SK-MEL-5 (cell line): ENCODE results near the gene TMEM150B. TPM values are rescaled to one million over a fixed set of nuclear protein-coding genes. Genes with fewer than 3 reads are reported as not detected.
"Not testable (repeated sequence)": the region's sequence is repeated elsewhere in the genome, so short reads cannot be mapped to it uniquely, and the experiment has no call there.

Source experiments
- DNase-seq: peaks from one replicate; pipeline ENCODE4 v3.0.0-alpha.2; 2016; ENCODE audit warnings: low read depth, low spot score
- in situ Hi-C: cut with HindIII; loops from 2 replicates; pipeline ENCODE4 v1.10.0; 2016; ENCODE audit warnings: low sequenced_read_pairs, high pct_unique_total_duplicates, low pct_unique_long_range_greater_than_20kb
- total RNA-seq: library from RNA; depleted of rRNA; stranded (reverse); fragments of >200 nt; shearing (Covaris generic); gene quantifications from 2 replicates; pipeline ENCODE4 v1.2.3, GENCODE V29; 2014

Gene TMEM150B
- total RNA-seq, 1 experiment from 2014 or later: not detected

GRCh38 chr19:55345101-55345817, 20.1 kb upstream of the TMEM150B start:
- in situ Hi-C loops: no loop called here
- DNase-seq: no peak

DNA sequence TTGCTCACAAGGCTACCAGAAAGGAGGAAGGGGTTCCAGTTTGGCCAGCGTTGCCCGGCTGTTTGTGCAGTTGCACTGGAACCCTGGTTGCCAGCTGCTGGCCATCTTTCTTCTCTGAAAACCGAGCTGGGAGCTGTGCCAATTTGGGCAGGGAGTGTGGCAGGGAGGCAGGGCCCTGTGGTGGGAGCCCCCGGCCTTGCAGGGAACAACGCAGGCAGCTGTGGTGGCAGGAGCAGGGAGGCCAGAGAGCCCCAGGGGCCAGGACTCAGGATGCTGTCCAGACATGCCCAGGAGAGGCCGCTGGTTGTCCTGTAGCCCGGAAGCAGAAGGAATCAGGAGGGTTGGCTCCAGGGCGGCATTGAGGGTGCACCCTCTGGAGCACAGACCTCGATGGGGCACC, 19.3 kb upstream of the TMEM150B start:
- no peak for DNase-seq
- in situ Hi-C loops: no loop called here

DNA sequence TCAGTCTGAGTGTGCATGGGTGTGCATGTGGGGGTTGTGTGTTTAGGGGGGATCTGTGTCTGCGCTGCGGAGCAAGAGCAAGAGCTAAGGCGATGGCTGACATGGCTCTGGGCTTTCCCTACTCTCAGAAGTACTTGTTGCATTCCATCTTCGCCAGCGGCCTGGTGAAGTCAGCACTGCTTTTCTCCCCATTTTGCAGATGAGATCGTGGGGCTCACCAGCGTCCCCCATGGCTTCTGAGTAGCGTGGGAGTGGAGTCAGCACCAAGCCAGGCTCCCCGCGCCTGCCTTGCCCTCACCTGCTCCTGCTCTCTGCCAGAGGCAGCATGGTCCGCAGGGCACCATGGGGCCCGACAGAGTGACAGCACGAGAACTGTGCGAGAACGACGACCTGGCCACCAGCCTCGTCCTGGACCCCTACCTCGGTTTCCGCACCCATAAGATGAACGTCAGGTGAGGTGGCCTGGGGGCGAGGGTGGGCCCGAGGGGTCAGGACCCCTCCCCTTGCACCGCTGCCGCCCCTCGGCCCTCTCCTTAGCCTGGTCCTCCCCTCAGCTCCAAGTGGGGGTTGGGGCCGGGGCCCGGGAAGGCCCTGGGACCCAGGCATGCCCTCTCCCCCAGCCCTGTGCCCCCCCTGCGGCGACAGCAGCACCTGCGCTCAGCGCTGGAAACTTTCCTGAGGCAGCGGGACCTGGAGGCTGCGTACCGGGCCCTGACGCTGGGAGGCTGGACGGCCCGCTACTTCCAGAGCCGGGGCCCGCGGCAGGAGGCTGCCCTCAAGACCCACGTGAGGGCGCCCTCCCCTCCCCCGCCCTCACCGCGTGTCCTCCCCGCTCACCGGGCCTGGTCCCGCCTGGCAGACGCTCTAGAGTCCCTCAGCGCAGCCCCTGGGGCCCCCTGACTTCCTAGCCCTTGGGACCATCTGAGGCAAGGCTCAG, 16.7 kb upstream of the TMEM150B start:
- in situ Hi-C loops: no loop called here
- no peak for DNase-seq

- in situ Hi-C loops: no loop called here
These were observed 16.0 kb upstream of the TMEM150B start for GRCh38 chr19:55341171-55341588.

DNA sequence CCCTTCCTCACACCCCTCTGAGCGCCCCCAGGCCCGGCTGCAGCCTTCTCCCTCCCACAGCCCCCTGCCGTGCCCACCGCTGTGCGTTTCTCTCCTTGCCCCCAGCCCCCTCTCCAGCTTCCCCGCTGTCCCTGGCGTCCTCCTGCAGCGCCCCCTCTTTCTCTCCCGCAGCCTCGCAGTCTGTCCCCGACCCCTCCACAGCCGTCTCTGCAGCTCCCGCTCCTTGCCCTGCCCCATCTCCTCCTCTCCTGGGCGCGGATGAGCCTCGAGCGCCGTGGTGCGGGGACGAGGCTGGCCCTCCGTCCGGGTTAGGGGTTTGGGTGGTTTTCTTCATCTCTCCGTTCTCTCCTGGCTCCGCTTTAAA, 15.6 kb upstream of the TMEM150B start:
- in situ Hi-C loops: no loop called here
- no peak for DNase-seq

More at GRCh38 chr19:55341171-55341588, 16.0 kb upstream of the TMEM150B start:
- DNase-seq: peak; percentile 56

DNA sequence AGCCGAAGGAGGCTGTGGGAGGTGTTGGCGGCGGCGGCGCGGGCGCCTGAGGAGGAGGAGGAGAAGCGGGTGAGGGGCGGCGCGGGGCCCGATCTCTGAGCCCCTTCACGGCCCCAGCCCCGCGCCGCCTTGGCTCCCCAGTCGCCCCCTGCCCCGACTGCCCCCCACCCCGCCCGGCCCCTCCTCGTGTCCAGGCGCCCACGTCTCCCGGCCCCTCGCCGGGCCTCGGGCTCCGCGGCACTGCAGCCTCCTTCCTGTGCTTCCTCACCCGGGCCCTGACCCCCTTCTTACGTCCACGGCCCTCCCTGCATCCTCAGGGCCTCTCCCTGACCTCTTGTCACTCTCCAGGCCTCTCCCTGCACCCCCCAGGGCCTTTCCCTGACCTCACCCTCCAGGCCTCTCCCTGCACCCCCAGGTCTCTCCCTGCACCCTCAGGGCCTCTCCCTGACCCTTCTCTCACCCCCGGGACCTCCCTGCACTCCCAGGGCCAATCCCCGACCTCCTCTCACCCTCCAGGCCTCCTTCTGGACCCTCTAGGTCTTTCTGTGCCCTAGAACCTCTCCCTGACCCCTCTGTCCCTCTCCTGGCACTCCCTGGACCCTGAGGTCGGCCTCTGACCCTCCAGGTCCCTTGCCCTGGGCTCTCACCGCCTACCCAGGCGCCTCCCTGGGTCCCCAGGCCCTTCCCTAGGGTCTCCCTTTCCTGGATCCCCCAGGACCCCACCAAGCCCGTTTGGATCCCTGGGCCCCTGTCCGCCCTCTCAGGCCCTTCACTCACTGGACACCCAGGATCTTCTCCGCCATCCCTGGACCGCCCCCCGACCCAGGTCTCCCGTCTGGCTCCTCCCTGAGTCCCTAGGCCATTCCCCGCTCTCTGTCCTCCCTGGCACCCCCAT, 15.0 kb upstream of the TMEM150B start:
- in situ Hi-C loops: no loop called here
- DNase-seq: no peak

DNA sequence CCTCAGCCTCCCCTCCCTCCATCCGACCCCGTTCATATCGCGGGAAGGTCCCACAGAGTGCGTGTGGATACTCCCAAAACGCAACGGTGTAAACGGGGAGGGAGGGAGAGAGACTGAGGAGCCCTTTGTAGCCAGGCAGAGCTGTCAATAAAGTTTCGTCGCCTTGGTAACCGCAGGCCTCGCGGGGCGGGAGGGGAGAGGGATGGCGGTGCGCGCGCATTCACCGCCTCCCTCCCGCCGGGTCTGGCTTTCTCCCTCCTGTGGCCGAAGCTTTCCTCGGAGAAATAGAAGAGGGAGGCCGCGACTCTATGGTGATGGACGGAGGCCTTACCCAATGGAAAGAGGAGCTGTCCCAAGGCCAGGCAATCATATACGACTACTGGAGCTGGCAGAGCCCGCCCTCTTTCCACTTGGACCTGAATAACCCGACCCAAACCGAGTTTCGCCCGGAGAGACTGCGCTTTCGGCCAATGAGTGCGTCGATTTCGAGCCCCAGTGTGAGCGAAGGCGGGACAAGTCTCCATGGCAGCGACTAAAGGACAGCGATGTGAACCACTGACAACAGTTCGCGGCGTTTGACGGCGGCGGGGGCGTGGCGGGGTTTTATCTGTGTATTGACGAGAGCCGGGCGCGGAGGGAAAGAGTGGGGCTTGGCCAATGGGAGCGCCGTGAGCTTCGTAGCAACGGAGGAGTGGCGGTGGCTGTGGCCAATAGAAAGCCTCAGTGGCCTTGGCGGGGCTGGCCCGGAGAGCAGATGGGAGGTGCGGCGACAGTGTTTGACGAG, 14.2 kb upstream of the TMEM150B start, which contains the start of gene KMT5C:
KMT5C (plus strand) TSS at position 772 of the 784 bp plus-strand sequence. CDS start 2,061 bp downstream, outside the sequence.
- peak; percentile 100 for DNase-seq
- in situ Hi-C loops: no loop called here

DNA sequence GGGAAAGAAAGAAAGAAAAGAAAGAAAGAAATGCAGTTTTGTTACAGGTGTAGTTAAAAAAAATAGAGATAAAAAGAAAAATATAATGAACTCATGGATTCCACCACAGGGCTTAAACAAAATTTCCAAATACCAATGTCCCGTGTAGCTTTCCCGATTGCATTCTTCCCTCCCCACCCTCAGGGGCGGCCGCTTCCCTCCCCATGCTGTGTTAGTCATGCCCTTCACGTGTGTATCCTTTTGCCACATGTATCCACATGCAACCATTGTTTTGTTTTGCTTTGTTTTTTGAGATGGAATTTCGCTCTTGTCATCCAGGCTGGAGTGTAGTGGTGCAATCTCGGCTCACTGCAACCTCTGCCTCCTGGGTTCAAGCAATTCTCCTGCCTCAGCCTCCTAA, 11.0 kb upstream of the TMEM150B start:
- in situ Hi-C loops: no loop called here
- DNase-seq: no peak

DNA sequence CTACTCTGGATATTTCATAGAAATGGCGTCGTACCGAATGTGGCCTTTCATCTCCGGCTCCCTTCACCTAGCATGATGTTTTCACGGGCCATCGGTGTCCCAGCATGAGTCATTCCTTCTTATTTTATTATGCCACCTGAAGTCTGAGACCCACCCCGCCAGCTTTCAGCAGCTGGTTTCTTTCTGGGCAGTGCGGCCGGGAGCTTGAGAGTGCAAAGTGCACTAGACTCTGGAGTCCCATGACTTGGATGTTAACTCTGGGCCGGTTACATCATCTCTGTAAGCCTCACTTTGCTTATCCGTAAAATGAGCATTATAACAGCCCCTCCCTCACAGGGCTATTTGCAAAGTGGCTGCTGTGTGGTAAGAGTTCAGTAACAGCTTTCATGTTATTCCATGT, 8.7 kb upstream of the TMEM150B start:
- DNase-seq: no peak
- in situ Hi-C loops: no loop called here

DNA sequence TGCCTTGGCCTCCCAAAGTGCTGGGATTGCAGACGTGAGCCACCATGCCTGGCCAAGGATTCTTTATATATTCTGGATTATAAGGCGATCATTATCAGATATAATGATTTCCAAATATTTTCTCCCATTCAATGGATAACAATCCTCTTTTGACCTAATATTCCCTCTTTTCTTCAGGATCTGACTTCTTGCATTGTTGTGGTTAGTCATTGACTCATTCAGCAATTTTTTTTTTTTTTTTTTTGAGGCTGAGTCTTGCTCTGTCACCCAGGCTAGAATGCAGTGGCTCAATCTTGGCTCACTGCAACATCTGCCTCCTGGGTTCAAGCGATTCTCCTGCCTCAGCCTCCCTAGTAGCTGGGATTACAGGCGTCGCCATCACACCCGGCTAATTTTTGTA, 4.7 kb upstream of the TMEM150B start:
- in situ Hi-C loops, DNase-seq: not testable (repeated sequence)

GRCh38 chr19:55328774-55329318, 3.7 kb upstream of the TMEM150B start:
- in situ Hi-C loops: not testable (repeated sequence)
- DNase-seq: peak; percentile 75

- in situ Hi-C loops: no loop called here
- DNase-seq: no peak
These were observed 479 bp downstream of the TMEM150B start for GRCh38 chr19:55324662-55325061.

DNA sequence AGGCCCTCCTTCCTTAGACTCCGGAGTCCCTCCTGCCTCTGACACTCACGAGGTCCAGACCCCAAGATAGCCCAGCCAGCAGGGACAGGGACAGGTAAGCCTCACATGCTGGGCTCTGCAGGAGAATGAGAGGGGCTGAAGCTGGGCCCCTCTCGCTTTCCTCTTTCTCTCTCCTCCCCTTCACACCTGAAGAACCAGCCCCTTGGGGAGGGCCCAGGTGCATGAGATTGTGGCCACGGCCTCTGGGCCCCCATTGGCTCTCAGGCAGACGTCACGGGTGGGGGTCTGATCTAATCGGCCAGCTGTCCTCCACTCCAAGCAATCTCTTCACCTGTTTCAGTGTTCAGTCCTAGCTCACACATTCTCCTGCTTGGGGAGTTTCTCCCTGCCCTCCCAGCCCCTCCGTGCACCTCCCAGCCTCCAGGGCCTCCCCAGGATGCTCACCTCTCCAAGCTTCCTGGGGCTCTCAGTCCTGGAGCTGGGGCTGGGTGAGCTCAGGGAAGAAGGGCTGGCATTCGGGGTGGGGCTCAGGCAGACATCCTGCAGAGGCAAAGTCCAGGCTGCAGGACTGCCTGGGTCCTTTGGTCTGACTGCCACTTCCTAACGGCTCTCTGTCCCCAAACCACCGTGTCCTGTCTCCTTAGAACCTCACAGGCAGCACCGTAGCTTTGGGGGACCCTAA, 2.8 kb downstream of the TMEM150B start:
- in situ Hi-C loops: no loop called here

DNA sequence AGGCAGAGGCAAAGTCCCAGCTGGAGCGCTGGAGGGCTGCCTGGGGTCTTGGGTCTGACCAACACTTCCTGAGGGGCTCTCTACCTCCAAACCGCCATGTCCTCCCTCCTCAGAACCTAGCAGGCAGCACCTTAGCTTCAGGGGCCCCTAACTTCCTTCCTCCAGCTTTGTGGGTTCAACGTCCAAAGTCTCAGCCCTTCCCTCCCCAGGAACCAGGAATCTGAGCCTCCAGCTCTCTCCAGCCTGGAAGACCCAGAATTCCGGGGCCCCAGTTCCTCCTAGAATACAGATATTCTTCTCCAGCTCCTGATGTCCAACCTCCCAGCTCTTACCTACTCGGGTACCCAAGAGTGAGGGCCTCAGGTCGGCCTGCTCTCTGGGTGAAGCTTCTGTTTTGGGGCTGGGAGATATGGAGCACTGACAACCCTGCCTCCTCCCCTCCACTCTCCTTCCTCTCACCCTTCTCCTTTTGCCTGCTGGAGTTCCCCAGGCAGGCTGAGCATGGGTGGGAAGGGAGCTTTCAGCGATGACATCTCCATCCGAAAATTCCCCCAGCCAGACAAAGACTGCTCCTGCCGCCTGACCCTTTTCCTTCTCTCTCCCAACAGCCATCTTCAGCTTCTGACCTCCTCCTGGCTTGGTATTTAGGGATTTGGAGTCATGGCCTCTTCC, 3.5 kb downstream of the TMEM150B start:
- in situ Hi-C loops: no loop called here

More for the DNA sequence above, 2.8 kb downstream of the TMEM150B start:
- DNase-seq: no peak

DNA sequence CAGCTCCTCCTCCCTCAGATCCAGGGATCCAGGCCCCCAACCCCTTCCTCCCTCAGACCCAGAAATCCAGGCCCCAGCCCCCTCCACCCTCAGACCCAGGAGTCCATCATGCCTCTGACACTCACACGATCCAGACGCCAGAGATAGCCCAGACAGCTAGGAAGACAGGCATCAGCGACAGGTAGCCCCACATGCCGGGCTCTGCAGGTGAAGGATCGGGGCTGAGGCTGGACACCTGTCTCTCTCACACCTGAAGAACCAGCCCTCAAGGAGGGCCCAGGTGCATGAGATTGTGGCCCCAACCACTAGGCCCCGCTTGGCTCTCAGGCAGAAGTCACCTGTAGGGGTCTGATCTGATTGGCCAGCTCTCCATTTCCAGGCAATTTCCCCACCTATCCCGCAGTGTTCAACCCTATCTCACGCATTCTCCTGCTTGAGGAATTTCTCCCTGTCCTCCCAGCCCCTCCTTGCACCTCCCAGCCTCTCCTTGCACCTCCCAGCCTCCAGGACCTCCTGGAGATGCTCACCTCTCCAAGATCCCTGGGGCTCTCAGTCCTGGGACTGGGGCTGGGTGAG, 4.2 kb downstream of the TMEM150B start:
- in situ Hi-C loops: no loop called here
- DNase-seq: no peak

More for the DNA sequence above, 3.5 kb downstream of the TMEM150B start:
- no peak for DNase-seq
